Measurements from ENCODE around the gene VIPR2.

VIPR2 gene

GRCh38 chr7:159143780-159144757 is 598 bp downstream of the VIPR2 start:
- Histone ChIP-seq H3K27me3 (ENCODE audit: insufficient read depth, low read depth) (no peaks in the 10 kb centered on the region), H2AFZ (ENCODE audit: low read depth) (no peak overlapping the region), H3K27ac (no peak overlapping the region), H3K9ac (no peak overlapping the region), H3K4me2 (no peak overlapping the region), H4K20me1 (ENCODE audit: insufficient read depth) (no peaks in the 10 kb centered on the region), H3K79me2 (ENCODE audit: insufficient read depth, low read depth) (no peaks in the 10 kb centered on the region), H3K4me3 (IDR thresholded peaks at IDR 0.05; ENCODE audit: insufficient read depth, low read depth, low read length) (no peak overlapping the region), H3K36me3 (ENCODE audit: insufficient read depth) (no peaks in the 10 kb centered on the region), H3K4me1 (ENCODE audit: low read depth, poor library complexity, severe bottlenecking) (no peaks in the 10 kb centered on the region)
- no peak for TF ChIP-seq CTCF (conservative IDR thresholded peaks at IDR 0.05; ENCODE audit: low read depth, low read length)

- no peak overlapping the region for H3K4me3 ChIP-seq (IDR thresholded peaks at IDR 0.05; ENCODE audit: insufficient read depth, low read depth, low read length)
- H4K20me1 ChIP-seq (ENCODE audit: insufficient read depth) = no peaks in the 10 kb centered on the region
- no peaks in the 10 kb centered on the region for H3K27me3 ChIP-seq (ENCODE audit: insufficient read depth, low read depth)
- H3K79me2 ChIP-seq (ENCODE audit: insufficient read depth, low read depth) = no peaks in the 10 kb centered on the region
- H3K36me3 ChIP-seq (ENCODE audit: insufficient read depth) = no peaks in the 10 kb centered on the region
- no peak overlapping the region for H3K27ac ChIP-seq
- no peak overlapping the region for H3K4me2 ChIP-seq
- TF ChIP-seq CTCF (conservative IDR thresholded peaks at IDR 0.05; ENCODE audit: low read depth, low read length) = no peak
- H2AFZ ChIP-seq (ENCODE audit: low read depth) = no peak overlapping the region
- H3K4me1 ChIP-seq (ENCODE audit: low read depth, poor library complexity, severe bottlenecking) = no peaks in the 10 kb centered on the region
- H3K9ac ChIP-seq = no peak overlapping the region
These were observed 1.9 kb downstream of the VIPR2 start for GRCh38 chr7:159142730-159143129.

GRCh38 chr7:159142199-159142598 is 2.5 kb downstream of the VIPR2 start:
- Histone ChIP-seq H3K9ac (no peak overlapping the region), H3K4me3 (IDR thresholded peaks at IDR 0.05; ENCODE audit: insufficient read depth, low read depth, low read length) (no peak overlapping the region), H3K36me3 (ENCODE audit: insufficient read depth) (no peaks in the 10 kb centered on the region), H4K20me1 (ENCODE audit: insufficient read depth) (no peaks in the 10 kb centered on the region), H2AFZ (ENCODE audit: low read depth) (no peak overlapping the region), H3K4me2 (no peak overlapping the region), H3K27me3 (ENCODE audit: insufficient read depth, low read depth) (no peaks in the 10 kb centered on the region), H3K79me2 (ENCODE audit: insufficient read depth, low read depth) (no peaks in the 10 kb centered on the region), H3K4me1 (ENCODE audit: low read depth, poor library complexity, severe bottlenecking) (no peaks in the 10 kb centered on the region), H3K27ac (no peak overlapping the region)
- no peak for TF ChIP-seq CTCF (conservative IDR thresholded peaks at IDR 0.05; ENCODE audit: low read depth, low read length)

GRCh38 chr7:159141660-159142059 is 3.0 kb downstream of the VIPR2 start:
- H3K4me1 ChIP-seq (ENCODE audit: low read depth, poor library complexity, severe bottlenecking) = no peaks in the 10 kb centered on the region
- no peaks in the 10 kb centered on the region for H4K20me1 ChIP-seq (ENCODE audit: insufficient read depth)
- H3K4me3 ChIP-seq (IDR thresholded peaks at IDR 0.05; ENCODE audit: insufficient read depth, low read depth, low read length) = no peak overlapping the region
- H2AFZ ChIP-seq (ENCODE audit: low read depth) = no peak overlapping the region
- no peaks in the 10 kb centered on the region for H3K79me2 ChIP-seq (ENCODE audit: insufficient read depth, low read depth)
- no peak overlapping the region for H3K9ac ChIP-seq
- H3K36me3 ChIP-seq (ENCODE audit: insufficient read depth) = no peaks in the 10 kb centered on the region
- H3K27ac ChIP-seq = no peak overlapping the region
- H3K27me3 ChIP-seq (ENCODE audit: insufficient read depth, low read depth) = no peaks in the 10 kb centered on the region
- no peak for TF ChIP-seq CTCF (conservative IDR thresholded peaks at IDR 0.05; ENCODE audit: low read depth, low read length)
- H3K4me2 ChIP-seq = no peak overlapping the region

All from KMS-11 (cell line).